SK-N-SH (cell line): ENCODE data around the gene TECPR1.

Source experiments
- EZH2phosphoT487 ChIP-seq: fragments of 200-600 bp; sonication (generic); IDR thresholded peaks from 2 replicates; pipeline ENCODE4 v1.6.1; 2017; ENCODE audit warnings: low read depth, mixed run types, mild to moderate bottlenecking, antibody characterized with exemption, moderate library complexity, borderline replicate concordance
- MAX ChIP-seq: IDR thresholded peaks from 2 replicates; pipeline ENCODE4 v1.4.0; 2012; ENCODE audit warnings: low read depth
- NFIC ChIP-seq: IDR thresholded peaks from 2 replicates; pipeline ENCODE4 v1.4.0; 2012; ENCODE audit warnings: borderline replicate concordance
- POLR2AphosphoS5 ChIP-seq: IDR thresholded peaks from 2 replicates; pipeline ENCODE4 v1.6.1; 2012; ENCODE audit warnings: low read depth, low read length
- RFX5 ChIP-seq: IDR thresholded peaks from 2 replicates; pipeline ENCODE4 v1.6.1; 2012; ENCODE audit warnings: mild to moderate bottlenecking, improper control_type of control experiment, low read length
- SIN3A ChIP-seq: IDR thresholded peaks from 2 replicates; pipeline ENCODE4 v1.6.1; 2012; ENCODE audit warnings: low read depth, mild to moderate bottlenecking, low read length, moderate library complexity, borderline replicate concordance
- SMC3 ChIP-seq: IDR thresholded peaks from 2 replicates; pipeline ENCODE4 v1.6.1; 2012; ENCODE audit warnings: low read depth, low read length, improper control_type of control experiment
- YY1 ChIP-seq: IDR thresholded peaks from 2 replicates; pipeline ENCODE4 v1.4.0; 2012; ENCODE audit warnings: low read depth, mild to moderate bottlenecking
- TF ChIP-seq, protein P1 (sequence below): fragments of 200-600 bp; sonication (generic); IDR thresholded peaks from 2 replicates; pipeline ENCODE4 v1.6.1; 2017; ENCODE audit warnings: antibody characterized with exemption, mild to moderate bottlenecking, moderate library complexity

DNA sequence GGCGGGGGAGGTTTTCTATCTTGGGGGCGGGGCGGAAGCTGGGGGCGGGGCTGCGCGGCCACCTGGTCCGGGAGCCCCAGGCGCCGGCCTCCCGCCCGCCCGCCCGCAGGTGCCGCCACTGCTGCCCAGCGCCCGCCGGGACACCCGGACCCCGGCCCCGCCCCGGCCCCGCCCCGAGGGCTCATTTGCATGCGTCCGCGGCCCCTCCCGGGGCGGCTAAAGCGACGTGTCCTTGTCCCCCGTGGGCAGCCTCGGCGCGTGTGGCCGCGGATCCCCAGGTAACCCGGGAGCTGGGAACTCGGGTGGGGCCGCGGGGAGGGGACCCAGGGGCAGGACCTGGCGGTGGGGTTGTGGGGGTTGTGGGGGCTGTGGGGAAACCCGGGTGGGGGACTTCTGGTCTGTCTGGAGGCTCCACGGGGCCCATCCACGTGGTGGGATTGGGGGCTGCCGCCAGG is 40.8 kb downstream of the TECPR1 start, which contains the start of gene BHLHA15:
- TF ChIP-seq, protein P1, sequence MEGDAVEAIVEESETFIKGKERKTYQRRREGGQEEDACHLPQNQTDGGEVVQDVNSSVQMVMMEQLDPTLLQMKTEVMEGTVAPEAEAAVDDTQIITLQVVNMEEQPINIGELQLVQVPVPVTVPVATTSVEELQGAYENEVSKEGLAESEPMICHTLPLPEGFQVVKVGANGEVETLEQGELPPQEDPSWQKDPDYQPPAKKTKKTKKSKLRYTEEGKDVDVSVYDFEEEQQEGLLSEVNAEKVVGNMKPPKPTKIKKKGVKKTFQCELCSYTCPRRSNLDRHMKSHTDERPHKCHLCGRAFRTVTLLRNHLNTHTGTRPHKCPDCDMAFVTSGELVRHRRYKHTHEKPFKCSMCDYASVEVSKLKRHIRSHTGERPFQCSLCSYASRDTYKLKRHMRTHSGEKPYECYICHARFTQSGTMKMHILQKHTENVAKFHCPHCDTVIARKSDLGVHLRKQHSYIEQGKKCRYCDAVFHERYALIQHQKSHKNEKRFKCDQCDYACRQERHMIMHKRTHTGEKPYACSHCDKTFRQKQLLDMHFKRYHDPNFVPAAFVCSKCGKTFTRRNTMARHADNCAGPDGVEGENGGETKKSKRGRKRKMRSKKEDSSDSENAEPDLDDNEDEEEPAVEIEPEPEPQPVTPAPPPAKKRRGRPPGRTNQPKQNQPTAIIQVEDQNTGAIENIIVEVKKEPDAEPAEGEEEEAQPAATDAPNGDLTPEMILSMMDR: no peak
- TF ChIP-seq MAX (no peak), EZH2phosphoT487 (no peak), POLR2AphosphoS5 (no peak), RFX5 (no peak), SIN3A (no peak), SMC3 (no peak), NFIC (no peak), YY1 (no peak)
